AG10803 (cell line): ENCODE data around the gene FAM117A.

Experiments
- DNase-seq: peaks from one replicate; pipeline ENCODE4 v3.0.0; 2010; ENCODE audit warnings: low read depth
- H3K4me3 ChIP-seq: 2 replicates; pipeline ENCODE4 v1.5.1; 2011; ENCODE audit warnings: mild to moderate bottlenecking, low read length, control low read depth
- CTCF ChIP-seq: conservative IDR thresholded peaks from 2 replicates; pipeline ENCODE4 v1.5.1; 2011; ENCODE audit warnings: mild to moderate bottlenecking, low read length, control low read depth, inconsistent platforms

The FAM117A gene

DNA sequence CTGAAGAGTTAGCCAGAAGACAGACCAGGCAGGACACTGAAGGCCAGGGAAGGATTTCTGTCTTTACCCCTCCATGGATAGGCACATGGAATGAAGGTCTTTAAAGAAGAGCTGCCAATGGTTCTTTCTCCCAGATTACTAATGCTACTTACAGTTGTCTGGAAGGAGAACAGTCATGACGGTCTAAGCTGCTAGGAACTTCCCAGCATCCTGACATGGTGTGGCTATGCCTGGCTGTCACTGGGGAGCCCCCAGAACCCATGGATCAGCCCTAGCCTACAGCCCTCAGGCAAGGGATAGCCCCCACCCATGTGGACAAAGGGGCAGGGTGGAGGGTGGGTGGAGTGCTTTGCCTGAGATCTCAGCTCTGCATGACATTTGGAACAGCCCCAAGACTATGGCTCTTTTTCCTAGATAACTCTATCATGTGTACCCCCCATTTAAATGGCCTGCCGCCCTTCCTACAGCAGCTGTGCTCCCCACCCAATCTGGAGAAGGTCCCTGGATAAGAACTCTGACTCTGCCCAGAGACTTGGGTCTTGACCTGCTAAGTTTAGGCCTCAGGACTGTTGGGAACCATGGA is 15.3 kb upstream of the FAM117A start:
- no peak overlapping the region for H3K4me3 ChIP-seq
- no peak for TF ChIP-seq CTCF
- no peak for DNase-seq

DNA sequence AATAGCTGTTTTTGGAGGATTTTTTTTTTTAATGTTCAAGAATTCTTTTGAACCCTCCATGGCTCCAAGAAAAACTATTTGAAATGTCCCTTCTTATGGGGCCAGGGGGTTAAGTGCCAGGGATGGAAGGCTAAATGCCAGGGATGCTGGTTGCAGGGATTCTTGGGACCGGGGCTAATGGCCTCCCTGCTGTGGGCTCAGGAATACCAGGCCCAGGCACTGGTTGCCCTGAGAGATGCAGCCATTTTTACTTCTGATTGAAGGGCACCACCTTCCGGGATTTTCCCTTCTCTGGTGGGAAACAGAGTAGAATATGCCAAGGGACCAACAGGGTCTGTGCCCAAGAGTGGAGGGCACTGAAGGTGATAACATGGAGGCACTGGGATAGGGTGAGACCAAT is 13.6 kb upstream of the FAM117A start:
- DNase-seq = no peak
- H3K4me3 ChIP-seq = no peak overlapping the region
- TF ChIP-seq CTCF = no peak

- peak; percentile 16 for DNase-seq
- TF ChIP-seq CTCF = no peak
- H3K4me3 ChIP-seq = no peak overlapping the region
These were observed 12.8 kb upstream of the FAM117A start for GRCh38 chr17:49776551-49777300.

- DNase-seq = peak; percentile 24
- TF ChIP-seq CTCF = no peak
- no peak overlapping the region for H3K4me3 ChIP-seq
These were observed 11.8 kb upstream of the FAM117A start for GRCh38 chr17:49775546-49776260.

GRCh38 chr17:49766918-49767530 is 3.1 kb upstream of the FAM117A start:
- TF ChIP-seq CTCF = no peak
- DNase-seq = no peak
- no peak overlapping the region for H3K4me3 ChIP-seq

- no peak for DNase-seq
- peak overlapping the region; percentile 71 for H3K4me3 ChIP-seq
- no peak for TF ChIP-seq CTCF
These were observed 739 bp upstream of the FAM117A start for GRCh38 chr17:49764559-49765180.
